ENCODE data around the gene HSF2BP.

HSF2BP gene

GRCh38 chr21:43581453-43581852 is 77.8 kb downstream of the HSF2BP start:
- POLR2A ChIA-PET: no interaction called here
- TF ChIP-seq CTCF (IDR thresholded peaks at IDR 0.05; ENCODE audit: control extremely low read depth, extremely low read depth, low read depth, missing control alignments): no peak
- no peak for DNase-seq (ENCODE audit: extremely low spot score)
- CTCF ChIA-PET: interaction anchor here (1.1 kb wide), 1 partner anchor 14 kb away, joined by 3 read pairs; no protein-coding TSS in a partner anchor

- POLR2A ChIA-PET: no interaction called here
- no peak for TF ChIP-seq CTCF (IDR thresholded peaks at IDR 0.05; ENCODE audit: control extremely low read depth, extremely low read depth, low read depth, missing control alignments)
- CTCF ChIA-PET: no interaction called here
These were observed 80.5 kb downstream of the HSF2BP start for GRCh38 chr21:43578677-43579303.

GRCh38 chr21:43575473-43575844 is 83.8 kb downstream of the HSF2BP start:
- POLR2A ChIA-PET: no interaction called here
- CTCF ChIA-PET: interaction anchor here (1.2 kb wide), 1 partner anchor 48 kb away, joined by 3 read pairs; no protein-coding TSS in a partner anchor
- no peak for TF ChIP-seq CTCF (IDR thresholded peaks at IDR 0.05; ENCODE audit: control extremely low read depth, extremely low read depth, low read depth, missing control alignments)
- DNase-seq (ENCODE audit: extremely low spot score): no peak

More at GRCh38 chr21:43578677-43579303, 80.5 kb downstream of the HSF2BP start:
- DNase-seq (ENCODE audit: extremely low spot score): no peak

GRCh38 chr21:43574741-43575472 is 84.4 kb downstream of the HSF2BP start:
- ChIA-PET CTCF (no interaction called here), POLR2A (no interaction called here)
- TF ChIP-seq CTCF (IDR thresholded peaks at IDR 0.05; ENCODE audit: control extremely low read depth, extremely low read depth, low read depth, missing control alignments): no peak
- no peak for DNase-seq (ENCODE audit: extremely low spot score)

- no peak for TF ChIP-seq CTCF (IDR thresholded peaks at IDR 0.05; ENCODE audit: control extremely low read depth, extremely low read depth, low read depth, missing control alignments)
- DNase-seq (ENCODE audit: extremely low spot score): no peak
- POLR2A ChIA-PET: no interaction called here
- CTCF ChIA-PET: no interaction called here
These were observed 85.4 kb downstream of the HSF2BP start for GRCh38 chr21:43573921-43574320.

GRCh38 chr21:43572446-43572845 is 86.8 kb downstream of the HSF2BP start:
- CTCF ChIA-PET: no interaction called here
- POLR2A ChIA-PET: no interaction called here
- DNase-seq (ENCODE audit: extremely low spot score): no peak
- TF ChIP-seq CTCF (IDR thresholded peaks at IDR 0.05; ENCODE audit: control extremely low read depth, extremely low read depth, low read depth, missing control alignments): no peak

Data from GM10248 (cell line).